Endothelial cell of umbilical vein (primary cell): ENCODE data around the gene FHDC1. TPM values are rescaled to one million over a fixed set of nuclear protein-coding genes. Genes with fewer than 3 reads are reported as not detected.

Source experiments
- BruUV-seq: library from RNA; stranded (reverse); fragments of 400-500 nt; replicated peaks from 2 replicates; lab custom pipeline; 2021; lab: Mats Ljungman, UMichigan
- CTCF ChIA-PET: fragments of 300-600, 350-600 bp; sonication (Branson Sonifier 250); formaldehyde crosslinking; loops from one replicate; lab custom pipeline; 2021; ENCODE audit warnings: antibody characterized with exemption, inconsistent platforms; lab: Charles Lee
- POLR2A ChIA-PET: fragments of 300-600, 350-600 bp; sonication (Branson Sonifier 250); formaldehyde crosslinking; loops from one replicate; lab custom pipeline; 2021; ENCODE audit warnings: antibody characterized with exemption, inconsistent platforms; lab: Charles Lee
- DNase-seq: peaks from one replicate; pipeline ENCODE4 v3.0.0-alpha.2; 2011; ENCODE audit warnings: low read depth, low spot score
- FAIRE-seq: peaks from 2 replicates; lab custom pipeline; 2011; peaks lifted over from hg19 to GRCh38; lab: Jason Lieb, UNC
- H2AFZ ChIP-seq: 2 replicates; pipeline ENCODE4 v1.6.0; 2012; ENCODE audit warnings: low read depth, low read length, control low read depth, inconsistent platforms
- H3K27ac ChIP-seq: 2 replicates; pipeline ENCODE4 v1.5.1; 2011; ENCODE audit warnings: low read depth, mild to moderate bottlenecking, control low read depth, low read length, moderate library complexity; ENCODE audit not compliant: insufficient read depth
- H3K27me3 ChIP-seq, 2 experiments: 2 replicates each; pipeline versions ENCODE4 v1.6.0 to v1.6.1; 2011; ENCODE audit warnings: low read length in 2 of 2, mixed read lengths in 1 of 2; ENCODE audit not compliant: control insufficient read depth in 2 of 2, insufficient read depth in 2 of 2
- H3K36me3 ChIP-seq, 2 experiments: 2 replicates in 1 of 2; 3 replicates in 1 of 2; pipeline ENCODE4 v1.5.1; 2011; ENCODE audit warnings: low read length in 2 of 2, mild to moderate bottlenecking in 1 of 2, moderate library complexity in 1 of 2; ENCODE audit not compliant: control insufficient read depth in 2 of 2, insufficient read depth in 2 of 2; ENCODE audit errors: extremely low read depth in 1 of 2
- H3K4me1 ChIP-seq: 3 replicates; pipeline ENCODE4 v1.5.1; 2011; ENCODE audit warnings: mild to moderate bottlenecking, low read length; ENCODE audit not compliant: control insufficient read depth, insufficient read depth; ENCODE audit errors: extremely low read depth
- H3K4me2 ChIP-seq: 2 replicates; pipeline ENCODE4 v1.6.1; 2011; ENCODE audit warnings: low read length, control low read depth, mixed read lengths; ENCODE audit not compliant: insufficient read depth
- H3K4me3 ChIP-seq, 3 experiments: fragments of 200-600 bp in 1 of 3; sonication (generic), shearing (Covaris generic) in 1 of 3; replicated peaks in 1 of 3; 2 replicates each; pipeline ENCODE4 v1.5.1; 2011 to 2016; ENCODE audit warnings: control low read depth in 3 of 3, low read length in 3 of 3, mild to moderate bottlenecking in 2 of 3, inconsistent platforms in 1 of 3, low read depth in 1 of 3, moderate library complexity in 1 of 3; ENCODE audit not compliant: insufficient read depth in 1 of 3
- H3K79me2 ChIP-seq: 2 replicates; pipeline ENCODE4 v1.6.0; 2012; ENCODE audit warnings: low read length, inconsistent platforms; ENCODE audit not compliant: control insufficient read depth, insufficient read depth
- H3K9ac ChIP-seq: replicated peaks from 2 replicates; pipeline ENCODE3; 2011; ENCODE audit warnings: low read length, control low read depth; ENCODE audit not compliant: insufficient read depth; ENCODE audit errors: extremely low read depth
- H3K9me1 ChIP-seq: replicated peaks from 3 replicates; pipeline ENCODE4 v1.6.0; 2011; ENCODE audit warnings: mild to moderate bottlenecking, low read length; ENCODE audit not compliant: control insufficient read depth, insufficient read depth; ENCODE audit errors: extremely low read depth
- H3K9me3 ChIP-seq: replicated peaks from 2 replicates; pipeline ENCODE4 v1.5.1; 2012; ENCODE audit warnings: low read length, inconsistent platforms; ENCODE audit not compliant: control insufficient read depth, insufficient read depth
- H4K20me1 ChIP-seq: replicated peaks from 2 replicates; pipeline ENCODE3; 2011; ENCODE audit warnings: mild to moderate bottlenecking, low read length; ENCODE audit not compliant: control insufficient read depth, insufficient read depth; ENCODE audit errors: extremely low read depth
- CTCF ChIP-seq, 2 donors: IDR thresholded peaks; 1 replicate in 1 of 2; 2 replicates in 1 of 2; pipeline ENCODE4 v1.5.1; 2011; ENCODE audit warnings: low read length in 2 of 2, mild to moderate bottlenecking in 2 of 2, moderate library complexity in 2 of 2, control low read depth in 1 of 2, inconsistent platforms in 1 of 2, low read depth in 1 of 2; ENCODE audit not compliant: insufficient read depth in 1 of 2; ENCODE audit errors: extremely low read depth in 1 of 2
- EZH2 ChIP-seq: IDR thresholded peaks from 2 replicates; pipeline ENCODE4 v1.6.1; 2012; ENCODE audit warnings: borderline replicate concordance, low read depth, mild to moderate bottlenecking, moderate library complexity, low read length, inconsistent platforms; ENCODE audit not compliant: severe bottlenecking
- FOS ChIP-seq: IDR thresholded peaks from 2 replicates; pipeline ENCODE4 v1.6.1; 2011; ENCODE audit warnings: mild to moderate bottlenecking, low read length, moderate library complexity, borderline replicate concordance; ENCODE audit not compliant: insufficient read depth
- GATA2 ChIP-seq: IDR thresholded peaks from 2 replicates; pipeline ENCODE4 v1.7.0; 2011; ENCODE audit warnings: low read depth, mild to moderate bottlenecking, moderate library complexity, mixed read lengths, low read length; ENCODE audit not compliant: insufficient read length, insufficient read depth
- JUN ChIP-seq: IDR thresholded peaks from 2 replicates; pipeline ENCODE4 v1.6.1; 2011; ENCODE audit warnings: borderline replicate concordance, low read depth; ENCODE audit not compliant: insufficient read length, insufficient read depth
- MYC ChIP-seq: IDR thresholded peaks from one replicate; pipeline ENCODE4 v1.6.1; 2011; ENCODE audit warnings: mild to moderate bottlenecking, low read depth, low read length
- POLR2A ChIP-seq: IDR thresholded peaks from 2 replicates; pipeline ENCODE4 v1.6.1; 2012; ENCODE audit warnings: low read depth, mild to moderate bottlenecking, control low read depth, low read length
- dilution Hi-C: fragments of 300-500 bp; cut with MboI; formaldehyde crosslinking; loops from one replicate; pipeline ENCODE4 v1.15.0; 2019; ENCODE audit warnings: low sequenced_read_pairs; ENCODE audit not compliant: extremely low pct_ligation_motif_present
- intact Hi-C: fragments of 100-400 bp; cut with micrococcal nuclease; formaldehyde crosslinking; loops from one replicate; pipeline ENCODE4 v1.10.0; 2022
- polyA plus RNA-seq, 4 experiments: library from polyadenylated mRNA; depleted of rRNA in 3 of 4; stranded (reverse) in 3 of 4; unstranded in 1 of 4; fragments of >200 nt; gene quantifications; 2 replicates each; pipeline versions ENCODE4 v1.2.1 to v1.2.3, GENCODE V29; 2011 to 2012; ENCODE audit warnings: missing spikeins in 1 of 4
- total RNA-seq: library from RNA; stranded (reverse); gene quantifications from 2 replicates; pipeline ENCODE4 v1.2.3, GENCODE V29; 2021

The FHDC1 gene
- total and polyA plus RNA-seq, 2 donors (not counting 3 experiments of a cell fraction or from before 2014, with no cell fraction given) = 0.03 to 0.18 TPM

GRCh38 chr4:152900395-152900794 is 35.7 kb upstream of the FHDC1 start:
- Histone ChIP-seq H3K79me2 (no peaks in the 10 kb centered on the region), H3K4me1 (no peaks in the 10 kb centered on the region), H4K20me1 (no peaks in the 10 kb centered on the region), H3K9me3 (no peaks in the 10 kb centered on the region), H3K9me1 (no peaks in the 10 kb centered on the region), H3K4me3 (no peak overlapping the region), H3K27me3 (no peaks in the 10 kb centered on the region), H3K36me3 (no peaks in the 10 kb centered on the region), H3K4me2 (no peak overlapping the region), H3K27ac (no peak overlapping the region), H3K9ac (no peak overlapping the region), H2AFZ (no peak overlapping the region)
- no peak for FAIRE-seq
- POLR2A ChIA-PET = no interaction called here
- BruUV-seq = no TSS peak
- intact Hi-C loops = no loop called here
- dilution Hi-C loops = no loop called here
- CTCF ChIA-PET = no interaction called here
- no peak for DNase-seq
- no peak for TF ChIP-seq FOS

- ChIA-PET POLR2A (no interaction called here), CTCF (no interaction called here)
- no peaks in the 10 kb centered on the region for H4K20me1 ChIP-seq
- H3K4me3 ChIP-seq = no peak overlapping the region
- H3K4me1 ChIP-seq = no peaks in the 10 kb centered on the region
- intact Hi-C loops = no loop called here
- dilution Hi-C loops = no loop called here
- no TSS peak for BruUV-seq
- H3K36me3 ChIP-seq = no peaks in the 10 kb centered on the region
- H3K9me1 ChIP-seq = no peaks in the 10 kb centered on the region
- TF ChIP-seq FOS (no peak), GATA2 (no peak), JUN (no peak), POLR2A (no peak), EZH2 (no peak), MYC (no peak), CTCF (IDR thresholded peaks at IDR 0.05; ENCODE audit: extremely low read depth in 1 of 2, insufficient read depth in 1 of 2, low read depth in 1 of 2, low read length in 2 of 2) (no peak)
- no peaks in the 10 kb centered on the region for H3K27me3 ChIP-seq
- H3K79me2 ChIP-seq = no peaks in the 10 kb centered on the region
- no peak overlapping the region for H3K4me2 ChIP-seq
- no peaks in the 10 kb centered on the region for H3K9me3 ChIP-seq
- no peak for FAIRE-seq
- H3K9ac ChIP-seq = no peak overlapping the region
- no peak for DNase-seq
- no peak overlapping the region for H3K27ac ChIP-seq
- H2AFZ ChIP-seq = no peak overlapping the region
Observed at GRCh38 chr4:152901205-152901604, 34.9 kb upstream of the FHDC1 start.
